ENCODE data around the gene USP38. TPM values are rescaled to one million over a fixed set of nuclear protein-coding genes. Genes with fewer than 3 reads are reported as not detected.

USP38 gene
- total and polyA plus RNA-seq, 2 of the 4 experiments (the other 2 are of a cell fraction), result 5.5 to 17.0 TPM

- WGBS, 2 experiments (ENCODE audit: extremely low coverage in 2 of 2, insufficient read length in 1 of 2), result 100% methylated on average over 2 of the region's 3 CpGs; no CpG with 5 or more reads in 1 of the 2 experiments
- Histone ChIP-seq H2AK5ac (ENCODE audit: low read depth, low read length) (no peak overlapping the region), H3K9me1 (ENCODE audit: insufficient read depth, low read length) (no peaks in the 10 kb centered on the region), H2BK120ac (ENCODE audit: low read depth, low read length) (no peak overlapping the region), H3K36me3 (ENCODE audit: control insufficient read depth, insufficient read depth, low read length) (no peaks in the 10 kb centered on the region), H3K14ac (replicated peaks; ENCODE audit: low read depth, low read length) (no peak overlapping the region), H3K9ac (ENCODE audit: low read depth, low read length) (no peak overlapping the region), H4K5ac (ENCODE audit: low read depth, low read length) (no peak overlapping the region), H3K56ac (ENCODE audit: extremely low read depth, insufficient read depth, low read length) (no peak overlapping the region), H4K8ac (ENCODE audit: low read depth in 2 of 2, low read length in 2 of 2) (no peak overlapping the region), H3K9me3 (ENCODE audit: control insufficient read depth, insufficient read depth, low read length) (no peaks in the 10 kb centered on the region), H4K91ac (ENCODE audit: insufficient read depth, low read depth, low read length) (no peak overlapping the region), H3K4me1 (ENCODE audit: control insufficient read depth, insufficient read depth, low read length) (no peaks in the 10 kb centered on the region), H2AK9ac (replicated peaks; ENCODE audit: low read depth, low read length, poor library complexity) (no peak overlapping the region), H3K23ac (ENCODE audit: low read depth, low read length) (no peak overlapping the region), H3K18ac (ENCODE audit: low read depth, low read length) (no peak overlapping the region), H3K4me3 (ENCODE audit: insufficient read depth, low read depth, low read length) (no peak overlapping the region), H2BK15ac (ENCODE audit: low read depth, low read length) (no peak overlapping the region), H3K79me1 (ENCODE audit: low read depth in 1 of 2, low read length in 2 of 2) (peaks cover 0 to 3% of the 10 kb centered on the region in 2 experiments; a peak in 1 of 4 replicates), H2BK5ac (ENCODE audit: low read depth, low read length, poor library complexity, severe bottlenecking) (no peak overlapping the region), H3K4ac (ENCODE audit: low read depth, low read length) (no peak overlapping the region), H4K20me1 (ENCODE audit: insufficient read depth, low read length) (no peaks in the 10 kb centered on the region), H3K27me3 (ENCODE audit: control insufficient read depth, insufficient read depth, low read length) (no peaks in the 10 kb centered on the region), H2BK20ac (ENCODE audit: low read depth, low read length) (no peak overlapping the region), H3K4me2 (ENCODE audit: low read depth, low read length) (no peak overlapping the region), H3K27ac (ENCODE audit: insufficient read depth, low read length) (no peak overlapping the region), H2AFZ (replicated peaks; ENCODE audit: low read length, poor library complexity) (no peak overlapping the region)
- dilution Hi-C loops (cut with HindIII; ENCODE audit: low sequenced_read_pairs, unreplicated experiment) (no loop called here), intact Hi-C loops (cut with micrococcal nuclease) (no loop called here), in situ Hi-C loops (cut with MboI; ENCODE audit: low sequenced_read_pairs) (no loop called here)
- no peak for ATAC-seq (ENCODE audit: low read depth)
- CTCF ChIA-PET, result interaction anchor here (0.5 kb wide), 1 partner anchor 351 kb away, joined by 3 read pairs; no protein-coding TSS in a partner anchor
- TF ChIP-seq MXI1 (IDR thresholded peaks at IDR 0.05; ENCODE audit: borderline replicate concordance, low read depth, low read length), result no peak
- TF ChIP-seq CTCF (conservative IDR thresholded peaks at IDR 0.05; ENCODE audit: low read depth, low read length), result no peak
- no peak for TF ChIP-seq ELK1 (IDR thresholded peaks at IDR 0.05; ENCODE audit: borderline replicate concordance, low read depth, low read length)
- no peak for TF ChIP-seq MAFK (IDR thresholded peaks at IDR 0.05; ENCODE audit: low read depth, low read length)
- no peak for TF ChIP-seq RAD21 (IDR thresholded peaks at IDR 0.05; ENCODE audit: low read length)
- TF ChIP-seq BHLHE40 (IDR thresholded peaks at IDR 0.05; ENCODE audit: low read depth, low read length), result no peak
- TF ChIP-seq CHD1 (IDR thresholded peaks at IDR 0.05; ENCODE audit: low read depth, low read length), result no peak
- TF ChIP-seq RFX5 (IDR thresholded peaks at IDR 0.05; ENCODE audit: low read depth, low read length), result no peak
- TF ChIP-seq USF2 (IDR thresholded peaks at IDR 0.05; ENCODE audit: low read depth, low read length), result no peak
- no peak for TF ChIP-seq MAZ (IDR thresholded peaks at IDR 0.05; ENCODE audit: borderline replicate concordance, low read depth, low read length)
- no peak for TF ChIP-seq FOS (IDR thresholded peaks at IDR 0.05; ENCODE audit: low read depth, low read length)
- TF ChIP-seq RCOR1 (IDR thresholded peaks at IDR 0.05; ENCODE audit: insufficient replicate concordance, low read length), result no peak
- no peak for TF ChIP-seq POLR2A (IDR thresholded peaks at IDR 0.05; ENCODE audit: low read depth, low read length)
- no peak for TF ChIP-seq NFE2L2 (IDR thresholded peaks at IDR 0.05; ENCODE audit: low read depth, low read length)
- TF ChIP-seq SMC3 (IDR thresholded peaks at IDR 0.05; ENCODE audit: low read depth, low read length), result no peak
- no peak for TF ChIP-seq CEBPB (IDR thresholded peaks at IDR 0.05; ENCODE audit: low read depth, low read length)
- POLR2A ChIA-PET (ENCODE audit: unreplicated experiment), result no interaction called here
- no TSS peak for BruUV-seq (replicated peaks)
- DNase-seq, result no peak
Measured at GRCh38 chr4:143178923-143179322, 5.8 kb upstream of the USP38 start.

Measured in IMR-90 (cell line).